Panc1 (cell line): ENCODE results near the gene ATP1B2. TPM values are rescaled to one million over a fixed set of nuclear protein-coding genes. Genes with fewer than 3 reads are reported as not detected.

Experiments
- ATAC-seq: fragments of 200-7000 bp; cut with Tn5 transposase; 2 replicates; pipeline ENCODE4 v1.9.1; 2020; ENCODE audit warnings: mild to moderate bottlenecking, moderate library complexity
- BruUV-seq: library from RNA; stranded (reverse); fragments of 400-500 nt; replicated peaks from 2 replicates; lab custom pipeline; 2021; lab: Mats Ljungman, UMichigan
- CTCF ChIA-PET: fragments of 300-600 bp; sonication (Branson Sonifier 250); formaldehyde crosslinking; loops from one replicate; lab custom pipeline; 2022; ENCODE audit warnings: antibody characterized with exemption; lab: Charles Lee
- POLR2A ChIA-PET: fragments of 300-600 bp; sonication (Branson Sonifier 250); formaldehyde crosslinking; loops from one replicate; lab custom pipeline; 2022; ENCODE audit warnings: antibody characterized with exemption; lab: Charles Lee
- DNase-seq: peaks from one replicate; pipeline ENCODE4 v3.0.0-alpha.2; 2010; ENCODE audit warnings: low read depth, low spot score
- H3K27ac ChIP-seq: 2 replicates; pipeline ENCODE4 v1.5.1; 2011; ENCODE audit warnings: mild to moderate bottlenecking, low read length, inconsistent platforms
- H3K27me3 ChIP-seq: fragments of 200-500 bp; sonication (Bioruptor generic); 2 replicates; pipeline ENCODE4 v1.6.0; 2014; ENCODE audit warnings: low read length, inconsistent platforms; ENCODE audit not compliant: control insufficient read depth, insufficient read depth
- H3K36me3 ChIP-seq: fragments of 200-500 bp; sonication (Bioruptor generic); 2 replicates; pipeline ENCODE4 v1.5.1; 2014; ENCODE audit warnings: inconsistent platforms, mild to moderate bottlenecking, low read length, moderate library complexity; ENCODE audit not compliant: control insufficient read depth, insufficient read depth
- H3K4me1 ChIP-seq: 2 replicates; pipeline ENCODE4 v1.5.1; 2011; ENCODE audit warnings: inconsistent platforms, mild to moderate bottlenecking, low read length, moderate library complexity; ENCODE audit not compliant: control insufficient read depth, insufficient read depth
- H3K4me3 ChIP-seq, 2 experiments: 2 replicates each; pipeline ENCODE4 v1.5.1; 2011 to 2012; ENCODE audit warnings: low read depth in 2 of 2, low read length in 2 of 2, mild to moderate bottlenecking in 2 of 2, inconsistent platforms in 1 of 2, moderate library complexity in 1 of 2
- H3K9me3 ChIP-seq: fragments of 200-500 bp; sonication (Bioruptor generic); 2 replicates; pipeline ENCODE4 v1.5.1; 2014; ENCODE audit warnings: low read depth, mild to moderate bottlenecking, inconsistent platforms, low read length, moderate library complexity; ENCODE audit not compliant: control insufficient read depth, insufficient read depth
- POLR2AphosphoS5 ChIP-seq: IDR thresholded peaks from 2 replicates; pipeline ENCODE4 v1.6.1; 2012; ENCODE audit warnings: mild to moderate bottlenecking, low read depth, low read length, moderate library complexity
- SIN3A ChIP-seq: IDR thresholded peaks from 2 replicates; pipeline ENCODE4 v1.6.1; 2012; ENCODE audit warnings: low read depth, mild to moderate bottlenecking, low read length, moderate library complexity, borderline replicate concordance; ENCODE audit not compliant: insufficient read depth
- TCF7L2 ChIP-seq: IDR thresholded peaks from 2 replicates; pipeline ENCODE4 v1.6.1; 2011; ENCODE audit warnings: mild to moderate bottlenecking, low read depth, low read length, inconsistent platforms
- in situ Hi-C: cut with HindIII; loops from 2 replicates; pipeline ENCODE4 v1.10.0; 2016; ENCODE audit warnings: low sequenced_read_pairs, low pct_unique_long_range_greater_than_20kb
- intact Hi-C: fragments of 100-400 bp; cut with micrococcal nuclease; formaldehyde crosslinking; loops from one replicate; pipeline ENCODE4 v1.10.0; 2022; ENCODE audit not compliant: unreplicated experiment
- total RNA-seq: library from RNA; stranded (reverse); gene quantifications from one replicate; pipeline ENCODE4 v1.2.1, GENCODE V29; 2021; ENCODE audit not compliant: unreplicated experiment
- TF ChIP-seq, protein P1 (sequence below): fragments of 450-650 bp; IDR thresholded peaks from 2 replicates; pipeline ENCODE4 v1.5.1; 2017; ENCODE audit warnings: mild to moderate bottlenecking
- TF ChIP-seq, protein P2 (sequence below), 2 experiments: IDR thresholded peaks; 2 replicates each; pipeline ENCODE4 v1.6.1; 2011 to 2012; ENCODE audit warnings: low read depth in 2 of 2, control low read depth in 1 of 2, low read length in 1 of 2, mild to moderate bottlenecking in 1 of 2, moderate library complexity in 1 of 2; ENCODE audit not compliant: insufficient read depth in 1 of 2

The ATP1B2 gene
- total RNA-seq, 1 experiment from 2014 or later = 0.08 TPM

DNA sequence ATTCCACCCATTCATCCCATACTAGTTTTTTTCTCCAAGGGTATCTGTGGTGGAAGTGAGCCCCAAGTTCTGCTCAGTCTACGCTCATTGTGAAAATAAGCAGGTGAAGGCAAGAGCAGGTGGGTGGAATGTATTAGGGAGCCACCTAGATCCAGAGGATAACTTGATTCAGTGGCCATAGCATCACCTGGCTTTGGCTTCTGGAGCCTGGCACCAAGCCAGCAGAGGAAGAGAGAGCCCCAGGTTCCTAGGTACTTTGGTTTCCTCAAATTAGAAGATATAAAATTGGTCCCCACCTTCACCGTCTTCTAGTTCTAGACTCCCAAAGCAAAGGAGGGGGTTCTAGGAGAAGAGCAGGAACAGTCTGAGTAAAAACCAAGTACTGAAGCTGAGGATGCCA lies 40.1 kb upstream of the ATP1B2 start:
- in situ Hi-C loops = no loop called here

DNA sequence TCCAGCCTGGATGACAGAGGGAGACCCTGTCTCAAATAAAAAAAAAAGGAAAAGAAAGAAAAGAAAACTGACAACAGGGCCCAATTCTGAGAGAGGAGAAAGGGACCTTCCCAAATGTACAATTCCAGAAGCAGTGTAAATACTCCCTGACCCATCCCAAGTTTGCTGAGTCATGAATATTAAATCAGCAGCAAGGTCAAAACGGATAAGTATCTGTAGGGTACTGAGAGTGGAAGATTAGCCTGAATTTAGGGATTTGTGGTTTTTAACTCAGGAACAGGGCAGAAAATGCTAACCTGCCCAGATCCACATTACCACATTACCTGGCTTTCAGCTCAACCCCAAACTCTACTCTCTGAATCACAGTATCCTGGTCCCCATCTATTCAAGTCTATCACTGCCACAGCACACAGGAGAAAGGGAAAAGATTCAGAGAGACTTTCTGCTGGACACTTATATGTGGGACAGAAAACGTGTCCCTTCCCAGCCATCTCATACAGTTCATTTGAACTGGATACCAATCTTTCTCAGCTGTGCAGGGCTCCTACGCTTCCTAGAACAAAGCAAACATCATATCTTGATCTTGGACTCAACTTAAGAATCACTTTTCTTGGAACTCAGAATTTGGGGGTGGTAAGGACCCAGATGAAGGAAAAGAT lies 39.0 kb upstream of the ATP1B2 start:
- ATAC-seq = no peak
- BruUV-seq = no TSS peak
- ChIA-PET CTCF (no interaction called here), POLR2A (no interaction called here)
- no peak for DNase-seq
- TF ChIP-seq SIN3A = no peak
- no peak for TF ChIP-seq TCF7L2
- TF ChIP-seq, protein P1, sequence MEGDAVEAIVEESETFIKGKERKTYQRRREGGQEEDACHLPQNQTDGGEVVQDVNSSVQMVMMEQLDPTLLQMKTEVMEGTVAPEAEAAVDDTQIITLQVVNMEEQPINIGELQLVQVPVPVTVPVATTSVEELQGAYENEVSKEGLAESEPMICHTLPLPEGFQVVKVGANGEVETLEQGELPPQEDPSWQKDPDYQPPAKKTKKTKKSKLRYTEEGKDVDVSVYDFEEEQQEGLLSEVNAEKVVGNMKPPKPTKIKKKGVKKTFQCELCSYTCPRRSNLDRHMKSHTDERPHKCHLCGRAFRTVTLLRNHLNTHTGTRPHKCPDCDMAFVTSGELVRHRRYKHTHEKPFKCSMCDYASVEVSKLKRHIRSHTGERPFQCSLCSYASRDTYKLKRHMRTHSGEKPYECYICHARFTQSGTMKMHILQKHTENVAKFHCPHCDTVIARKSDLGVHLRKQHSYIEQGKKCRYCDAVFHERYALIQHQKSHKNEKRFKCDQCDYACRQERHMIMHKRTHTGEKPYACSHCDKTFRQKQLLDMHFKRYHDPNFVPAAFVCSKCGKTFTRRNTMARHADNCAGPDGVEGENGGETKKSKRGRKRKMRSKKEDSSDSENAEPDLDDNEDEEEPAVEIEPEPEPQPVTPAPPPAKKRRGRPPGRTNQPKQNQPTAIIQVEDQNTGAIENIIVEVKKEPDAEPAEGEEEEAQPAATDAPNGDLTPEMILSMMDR = no peak
- TF ChIP-seq POLR2AphosphoS5 = no peak
- TF ChIP-seq, protein P2, sequence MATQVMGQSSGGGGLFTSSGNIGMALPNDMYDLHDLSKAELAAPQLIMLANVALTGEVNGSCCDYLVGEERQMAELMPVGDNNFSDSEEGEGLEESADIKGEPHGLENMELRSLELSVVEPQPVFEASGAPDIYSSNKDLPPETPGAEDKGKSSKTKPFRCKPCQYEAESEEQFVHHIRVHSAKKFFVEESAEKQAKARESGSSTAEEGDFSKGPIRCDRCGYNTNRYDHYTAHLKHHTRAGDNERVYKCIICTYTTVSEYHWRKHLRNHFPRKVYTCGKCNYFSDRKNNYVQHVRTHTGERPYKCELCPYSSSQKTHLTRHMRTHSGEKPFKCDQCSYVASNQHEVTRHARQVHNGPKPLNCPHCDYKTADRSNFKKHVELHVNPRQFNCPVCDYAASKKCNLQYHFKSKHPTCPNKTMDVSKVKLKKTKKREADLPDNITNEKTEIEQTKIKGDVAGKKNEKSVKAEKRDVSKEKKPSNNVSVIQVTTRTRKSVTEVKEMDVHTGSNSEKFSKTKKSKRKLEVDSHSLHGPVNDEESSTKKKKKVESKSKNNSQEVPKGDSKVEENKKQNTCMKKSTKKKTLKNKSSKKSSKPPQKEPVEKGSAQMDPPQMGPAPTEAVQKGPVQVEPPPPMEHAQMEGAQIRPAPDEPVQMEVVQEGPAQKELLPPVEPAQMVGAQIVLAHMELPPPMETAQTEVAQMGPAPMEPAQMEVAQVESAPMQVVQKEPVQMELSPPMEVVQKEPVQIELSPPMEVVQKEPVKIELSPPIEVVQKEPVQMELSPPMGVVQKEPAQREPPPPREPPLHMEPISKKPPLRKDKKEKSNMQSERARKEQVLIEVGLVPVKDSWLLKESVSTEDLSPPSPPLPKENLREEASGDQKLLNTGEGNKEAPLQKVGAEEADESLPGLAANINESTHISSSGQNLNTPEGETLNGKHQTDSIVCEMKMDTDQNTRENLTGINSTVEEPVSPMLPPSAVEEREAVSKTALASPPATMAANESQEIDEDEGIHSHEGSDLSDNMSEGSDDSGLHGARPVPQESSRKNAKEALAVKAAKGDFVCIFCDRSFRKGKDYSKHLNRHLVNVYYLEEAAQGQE (IDR thresholded peaks at IDR 0.05; ENCODE audit: insufficient read depth in 1 of 2, low read depth in 2 of 2, low read length in 1 of 2) = no peak
- Histone ChIP-seq H3K27ac (0 out of 2 replicates have a peak overlapping the region, but pooled peaks have one; percentile 18), H3K4me3 (no peak overlapping the region), H3K9me3 (no peaks in the 10 kb centered on the region), H3K27me3 (no peaks in the 10 kb centered on the region), H3K36me3 (peaks cover 3% of the 10 kb centered on the region; the same call in 1 of the 2 replicates), H3K4me1 (peaks cover 14% of the 10 kb centered on the region)
- intact Hi-C loops (no loop called here), in situ Hi-C loops (no loop called here)

More for the DNA sequence above, 40.1 kb upstream of the ATP1B2 start:
- no peak for TF ChIP-seq POLR2AphosphoS5
- TF ChIP-seq SIN3A = no peak
- TF ChIP-seq, protein P1 = no peak
- TF ChIP-seq, protein P2 (IDR thresholded peaks at IDR 0.05; ENCODE audit: insufficient read depth in 1 of 2, low read depth in 2 of 2, low read length in 1 of 2) = no peak
- no peak for TF ChIP-seq TCF7L2
- no peak for DNase-seq
- Histone ChIP-seq H3K27ac (no peak overlapping the region), H3K9me3 (no peaks in the 10 kb centered on the region), H3K27me3 (no peaks in the 10 kb centered on the region), H3K4me3 (no peak overlapping the region), H3K4me1 (peaks cover 14% of the 10 kb centered on the region), H3K36me3 (peaks cover 8% of the 10 kb centered on the region)
- CTCF ChIA-PET = no interaction called here
- no TSS peak for BruUV-seq
- POLR2A ChIA-PET = no interaction called here
- intact Hi-C loops = no loop called here
- ATAC-seq = no peak
